ENCODE measurements around the gene TMEM101.

DNA sequence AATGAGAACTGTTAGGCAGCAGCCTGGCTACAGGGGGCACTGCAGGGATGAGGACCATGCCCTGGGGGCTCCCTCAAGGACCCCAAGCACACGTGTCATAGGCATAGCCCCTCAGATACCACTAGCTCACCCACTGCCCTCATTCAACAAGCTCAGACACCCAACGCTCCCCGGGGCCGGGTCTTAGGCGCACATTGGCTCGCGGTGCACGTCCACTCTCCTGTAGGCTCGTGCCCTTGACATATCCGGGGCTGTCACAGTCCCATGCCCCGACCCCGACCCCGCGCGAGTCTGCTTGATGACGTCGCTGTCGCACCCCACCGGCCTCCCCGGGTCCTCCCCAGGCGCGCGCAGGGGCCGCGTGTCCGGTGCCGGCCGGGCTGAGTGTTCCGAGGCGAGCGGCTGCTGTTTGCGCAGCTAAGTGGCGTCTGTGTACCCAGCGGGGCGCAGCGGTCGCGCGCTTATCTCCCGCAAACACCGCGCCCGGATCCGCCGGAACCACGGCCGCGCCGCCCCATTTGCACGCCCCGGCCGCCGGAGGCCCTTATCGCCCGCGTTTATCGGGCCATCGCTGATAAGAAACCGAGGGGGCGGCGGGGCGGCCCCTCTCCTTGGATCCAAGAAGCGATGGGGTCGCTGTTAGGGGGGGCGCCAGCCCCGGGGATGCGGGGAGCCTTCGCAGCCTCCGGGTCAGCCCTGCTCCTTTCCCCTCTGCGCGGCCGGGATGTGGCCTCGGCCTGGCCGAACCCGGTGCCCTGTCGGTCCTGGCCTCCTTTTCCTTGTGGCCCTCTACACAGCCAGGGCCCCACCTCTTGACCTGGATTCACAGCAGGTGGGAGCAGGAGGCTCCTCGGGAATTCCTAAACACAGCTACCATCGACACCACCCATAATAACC, 31.0 kb downstream of the TMEM101 start:
- TF ChIP-seq, protein P1, sequence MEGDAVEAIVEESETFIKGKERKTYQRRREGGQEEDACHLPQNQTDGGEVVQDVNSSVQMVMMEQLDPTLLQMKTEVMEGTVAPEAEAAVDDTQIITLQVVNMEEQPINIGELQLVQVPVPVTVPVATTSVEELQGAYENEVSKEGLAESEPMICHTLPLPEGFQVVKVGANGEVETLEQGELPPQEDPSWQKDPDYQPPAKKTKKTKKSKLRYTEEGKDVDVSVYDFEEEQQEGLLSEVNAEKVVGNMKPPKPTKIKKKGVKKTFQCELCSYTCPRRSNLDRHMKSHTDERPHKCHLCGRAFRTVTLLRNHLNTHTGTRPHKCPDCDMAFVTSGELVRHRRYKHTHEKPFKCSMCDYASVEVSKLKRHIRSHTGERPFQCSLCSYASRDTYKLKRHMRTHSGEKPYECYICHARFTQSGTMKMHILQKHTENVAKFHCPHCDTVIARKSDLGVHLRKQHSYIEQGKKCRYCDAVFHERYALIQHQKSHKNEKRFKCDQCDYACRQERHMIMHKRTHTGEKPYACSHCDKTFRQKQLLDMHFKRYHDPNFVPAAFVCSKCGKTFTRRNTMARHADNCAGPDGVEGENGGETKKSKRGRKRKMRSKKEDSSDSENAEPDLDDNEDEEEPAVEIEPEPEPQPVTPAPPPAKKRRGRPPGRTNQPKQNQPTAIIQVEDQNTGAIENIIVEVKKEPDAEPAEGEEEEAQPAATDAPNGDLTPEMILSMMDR (IDR thresholded peaks at IDR 0.05), result peak; percentile 32
- no peak for TF ChIP-seq ZFX (IDR thresholded peaks at IDR 0.05; ENCODE audit: borderline replicate concordance)
